Inflammatory macrophage treated with lipopolysaccharide for 4 hours (primary cell): ENCODE results near the gene MAP3K12.
"Not testable (repeated sequence)": the region's sequence is repeated elsewhere in the genome, so short reads cannot be mapped to it uniquely, and the experiment has no call there.

Experiments
- DNase-seq: peaks from one replicate; pipeline ENCODE4 v3.0.0-alpha.2; 2020

MAP3K12 gene

GRCh38 chr12:53489242-53489864 is 9.9 kb downstream of the MAP3K12 start:
- DNase-seq, result no peak

- DNase-seq, result no peak
Observed at GRCh38 chr12:53486736-53487487, 12.3 kb downstream of the MAP3K12 start.

GRCh38 chr12:53485955-53486735 is 13.1 kb downstream of the MAP3K12 start:
- DNase-seq, result no peak

DNA sequence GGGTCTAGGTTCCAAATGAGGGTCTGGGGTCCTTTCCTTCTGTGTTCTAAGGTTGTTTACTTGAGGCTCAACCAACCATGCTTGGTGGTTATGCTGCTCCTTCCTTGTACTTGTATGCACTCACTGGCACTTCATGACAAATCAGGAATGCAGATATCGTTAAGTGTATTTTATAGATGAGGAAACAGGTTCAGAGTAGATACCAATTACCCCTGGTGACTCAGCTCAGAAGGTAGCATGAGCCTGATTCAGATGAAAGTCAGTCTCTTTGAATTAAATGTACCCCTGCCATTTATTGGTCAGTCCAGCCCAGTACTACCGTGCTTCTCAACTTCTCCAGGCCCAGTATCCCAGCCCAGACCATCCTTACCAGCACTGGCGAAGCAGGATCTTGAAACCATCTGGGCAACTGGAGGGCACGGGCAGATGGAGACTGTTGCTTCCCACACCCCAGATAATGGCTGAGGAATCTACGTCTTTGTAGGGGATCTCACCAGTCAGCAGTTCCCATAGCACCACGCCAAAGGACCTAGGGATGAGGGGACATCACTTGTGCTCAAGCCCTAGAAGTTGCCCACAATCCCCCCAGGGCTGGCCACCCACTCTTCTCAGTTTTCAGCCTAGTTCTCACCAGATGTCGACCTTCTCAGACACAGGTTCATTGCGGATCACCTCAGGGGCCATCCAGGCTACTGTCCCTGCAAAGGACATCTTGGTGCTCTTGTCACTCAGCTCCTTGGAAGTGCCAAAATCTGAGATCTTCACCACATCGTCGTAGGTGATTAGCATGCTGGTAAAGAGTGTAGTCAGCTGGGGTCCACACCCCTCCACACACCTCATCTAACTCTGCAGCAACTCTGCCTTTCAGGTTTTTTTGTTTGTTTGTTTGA is 14.3 kb downstream of the MAP3K12 start:
- DNase-seq, result no peak

GRCh38 chr12:53483979-53484377 is 15.3 kb downstream of the MAP3K12 start:
- no peak for DNase-seq

- DNase-seq, result no peak
Observed at GRCh38 chr12:53483225-53483978, 15.9 kb downstream of the MAP3K12 start.

- DNase-seq, result no peak
Observed at GRCh38 chr12:53482626-53483168, 16.6 kb downstream of the MAP3K12 start.

DNA sequence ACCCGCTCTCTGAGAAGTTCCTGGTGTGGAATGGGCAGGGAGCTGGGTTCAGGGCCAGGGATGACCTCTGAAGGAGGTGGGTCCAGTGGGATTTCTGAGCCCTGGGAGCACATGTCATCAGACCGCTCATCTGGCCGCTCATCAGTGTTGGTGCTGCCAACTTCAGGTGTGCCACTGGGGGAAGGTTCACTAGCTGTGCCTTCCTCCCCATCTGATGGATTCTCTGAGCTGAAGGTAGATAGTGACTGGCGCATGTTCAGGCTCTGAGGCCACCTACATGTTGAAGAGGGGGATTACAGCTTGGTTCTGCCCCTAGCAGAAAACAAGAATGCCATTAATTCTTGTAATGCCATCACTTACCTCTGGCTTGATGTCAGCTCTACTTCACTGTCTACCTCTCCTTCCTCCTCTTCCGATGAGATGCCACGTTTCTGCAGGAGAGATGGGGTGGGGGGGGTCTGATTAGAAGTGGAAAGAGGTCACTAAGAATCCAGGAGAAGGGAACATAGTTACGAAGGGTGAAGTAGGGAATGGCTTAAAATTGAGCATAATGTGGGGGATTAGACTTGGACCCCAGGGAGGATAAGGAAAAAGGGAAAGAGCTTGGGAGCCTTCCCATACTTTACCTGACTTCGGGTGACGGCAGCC is 17.2 kb downstream of the MAP3K12 start:
- DNase-seq, result no peak

- not testable (repeated sequence) for DNase-seq
Observed at GRCh38 chr12:53481458-53481857, 17.8 kb downstream of the MAP3K12 start.

GRCh38 chr12:53480491-53481442 is 18.5 kb downstream of the MAP3K12 start:
- DNase-seq, result no peak

GRCh38 chr12:53479331-53479730 is 19.9 kb downstream of the MAP3K12 start:
- DNase-seq, result no peak

DNA sequence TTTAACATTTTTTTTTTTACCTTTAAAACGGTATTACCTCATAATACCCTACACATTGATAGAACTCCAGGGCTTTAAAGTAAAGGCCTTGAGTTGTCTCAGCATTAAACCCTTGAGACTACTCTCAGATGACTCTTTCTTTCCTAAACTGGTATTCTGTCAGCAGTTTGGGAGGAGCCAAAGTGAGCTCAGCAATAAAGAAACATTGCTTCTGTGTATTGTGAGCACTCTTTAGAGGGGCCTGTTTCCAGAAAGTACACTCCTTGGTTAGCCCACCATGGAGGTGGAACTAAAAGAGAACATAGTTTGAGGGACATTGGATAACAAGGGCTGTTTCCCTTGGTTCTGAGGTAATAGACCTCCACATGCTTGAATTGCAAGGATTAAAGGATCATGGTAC is 20.4 kb downstream of the MAP3K12 start:
- no peak for DNase-seq

DNA sequence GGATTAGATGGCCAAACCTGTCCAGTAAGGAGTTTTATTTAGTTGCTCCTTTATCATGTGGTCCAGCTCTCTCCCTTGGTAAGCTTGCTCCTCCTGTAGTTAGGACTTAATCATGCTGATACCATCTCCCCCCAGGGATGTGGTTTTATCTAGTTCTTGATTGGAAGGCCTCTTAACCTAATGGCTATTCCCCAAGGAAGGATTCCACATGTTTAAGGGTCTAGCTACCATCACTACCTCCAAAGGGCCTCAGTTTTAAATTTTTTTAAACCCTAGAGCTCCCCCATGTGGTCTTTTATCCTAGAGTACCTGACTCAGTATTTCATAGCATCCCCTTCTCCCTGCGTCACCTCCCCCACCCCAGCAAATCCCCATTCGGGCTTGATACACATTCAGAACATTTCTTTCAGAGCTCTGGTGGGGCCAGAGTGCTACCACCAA is 22.5 kb downstream of the MAP3K12 start:
- DNase-seq, result no peak

- peak; percentile 39 for DNase-seq
Observed at GRCh38 chr12:53474819-53475218, 24.4 kb downstream of the MAP3K12 start.

DNA sequence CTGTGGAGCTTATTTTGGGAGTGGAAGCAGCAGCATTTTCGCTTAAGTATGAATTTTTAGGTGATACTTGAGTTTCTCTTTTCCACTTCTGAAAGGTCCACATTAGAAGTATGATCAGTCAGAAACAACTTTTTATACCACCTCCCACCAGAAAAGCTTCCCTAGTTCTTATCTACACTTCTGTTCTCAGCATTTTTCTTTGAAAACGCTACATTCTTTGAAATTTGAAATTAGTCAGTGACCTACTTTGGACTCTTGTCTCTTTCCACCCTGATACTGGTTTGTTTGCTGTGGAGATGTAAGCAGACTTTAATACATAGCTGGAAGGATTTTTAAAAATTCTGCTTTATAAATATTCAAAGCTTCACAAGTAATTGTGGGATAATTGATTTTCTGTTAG is 25.2 kb downstream of the MAP3K12 start:
- DNase-seq, result no peak

- DNase-seq, result no peak
Observed at GRCh38 chr12:53472056-53472582, 27.1 kb downstream of the MAP3K12 start.

- no peak for DNase-seq
Observed at GRCh38 chr12:53468282-53468681, 31.0 kb downstream of the MAP3K12 start.

- DNase-seq, result no peak
Observed at GRCh38 chr12:53467880-53468279, 31.4 kb downstream of the MAP3K12 start.

- DNase-seq, result no peak
Observed at GRCh38 chr12:53467082-53467481, 32.2 kb downstream of the MAP3K12 start.

DNA sequence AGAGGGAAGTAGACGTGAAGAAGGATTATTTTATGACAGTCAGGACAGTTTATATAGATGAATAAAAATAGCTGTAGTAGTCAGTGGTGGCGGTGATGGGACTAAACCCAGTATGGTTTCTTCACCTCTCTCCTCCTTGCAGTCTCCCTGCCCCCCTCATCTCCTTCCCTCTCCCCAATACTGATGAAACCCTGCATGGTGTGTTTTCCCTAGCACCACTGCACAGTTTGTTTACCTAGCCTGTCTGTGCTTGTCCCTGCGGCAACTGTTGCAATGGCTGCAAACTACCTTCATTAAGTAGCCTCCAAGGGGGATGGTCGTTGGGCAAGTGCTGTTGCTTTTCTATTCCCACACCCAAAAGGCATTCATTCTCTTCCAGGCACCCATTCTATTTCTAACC is 32.6 kb downstream of the MAP3K12 start:
- DNase-seq, result no peak
